HG02885 (cell line): Measurements from ENCODE around the gene PPP2R2B.

Source experiments
- ATAC-seq: cut with Tn5 transposase; IDR thresholded peaks from one replicate; pipeline ENCODE4 v1.9.1; 2021; ENCODE audit warnings: mild to moderate bottlenecking; ENCODE audit not compliant: unreplicated experiment, poor library complexity

PPP2R2B gene

DNA sequence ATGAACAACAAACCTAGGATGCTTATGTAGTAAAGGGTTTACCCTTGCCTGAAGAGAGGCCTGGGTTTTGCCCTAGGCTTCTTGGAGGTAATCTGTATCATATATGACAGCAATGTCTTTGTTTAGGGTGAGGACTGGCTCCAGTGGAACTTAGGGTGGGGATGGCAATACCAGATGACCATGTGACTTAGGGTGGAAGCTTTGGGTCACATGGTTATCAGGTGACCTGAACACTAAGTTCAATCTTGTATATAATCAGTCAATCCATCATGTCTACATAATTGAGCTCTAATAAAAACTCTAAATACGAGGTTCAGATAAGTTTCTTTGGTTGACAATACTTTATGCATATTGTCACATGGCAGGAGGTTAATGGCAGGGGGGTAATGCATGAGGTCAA, 10.6 kb upstream of the PPP2R2B start:
- ATAC-seq, result no peak

- no peak for ATAC-seq
These were observed 9.9 kb upstream of the PPP2R2B start for GRCh38 chr5:146888351-146888978.

- no peak for ATAC-seq
These were observed 5.6 kb upstream of the PPP2R2B start for GRCh38 chr5:146884066-146884626.

DNA sequence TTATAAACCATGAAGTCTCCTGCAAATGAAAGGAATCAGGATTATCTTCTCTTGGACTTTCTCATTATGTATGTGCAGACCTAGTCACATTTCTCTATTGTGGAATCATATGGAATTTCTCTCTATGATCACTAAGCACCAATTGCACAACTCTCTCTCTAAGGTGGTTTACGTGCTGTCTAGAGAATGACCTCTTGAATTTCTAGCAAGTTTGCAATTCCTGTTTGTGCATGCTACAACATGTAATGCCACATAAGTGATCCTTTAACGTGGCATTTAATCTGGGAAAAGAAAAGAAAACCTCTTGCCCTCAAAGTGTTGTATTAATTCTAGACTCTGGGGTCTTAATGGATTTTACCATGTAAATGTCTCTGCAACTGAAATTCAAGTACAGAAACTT, 5.0 kb upstream of the PPP2R2B start:
- ATAC-seq, result no peak

DNA sequence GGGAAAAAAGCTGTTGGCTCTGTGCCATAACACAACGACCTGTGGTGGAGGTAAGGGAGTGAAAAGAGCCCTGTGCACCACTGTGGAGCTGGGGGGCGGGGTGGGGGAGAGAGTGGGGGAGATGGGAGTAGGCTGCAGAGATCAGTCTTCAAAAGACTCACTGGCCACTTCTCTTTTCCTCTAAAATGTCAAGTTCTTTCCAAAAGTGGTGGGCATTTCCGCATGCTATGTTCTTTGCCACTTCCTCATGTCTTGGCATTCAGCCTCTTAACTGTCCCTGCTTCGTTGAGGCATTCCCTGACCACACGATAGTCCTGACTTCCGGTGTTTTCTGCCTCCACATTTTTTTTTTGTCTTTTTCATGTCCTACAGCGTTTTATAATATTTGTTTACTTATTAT, 2.4 kb upstream of the PPP2R2B start:
- no peak for ATAC-seq

DNA sequence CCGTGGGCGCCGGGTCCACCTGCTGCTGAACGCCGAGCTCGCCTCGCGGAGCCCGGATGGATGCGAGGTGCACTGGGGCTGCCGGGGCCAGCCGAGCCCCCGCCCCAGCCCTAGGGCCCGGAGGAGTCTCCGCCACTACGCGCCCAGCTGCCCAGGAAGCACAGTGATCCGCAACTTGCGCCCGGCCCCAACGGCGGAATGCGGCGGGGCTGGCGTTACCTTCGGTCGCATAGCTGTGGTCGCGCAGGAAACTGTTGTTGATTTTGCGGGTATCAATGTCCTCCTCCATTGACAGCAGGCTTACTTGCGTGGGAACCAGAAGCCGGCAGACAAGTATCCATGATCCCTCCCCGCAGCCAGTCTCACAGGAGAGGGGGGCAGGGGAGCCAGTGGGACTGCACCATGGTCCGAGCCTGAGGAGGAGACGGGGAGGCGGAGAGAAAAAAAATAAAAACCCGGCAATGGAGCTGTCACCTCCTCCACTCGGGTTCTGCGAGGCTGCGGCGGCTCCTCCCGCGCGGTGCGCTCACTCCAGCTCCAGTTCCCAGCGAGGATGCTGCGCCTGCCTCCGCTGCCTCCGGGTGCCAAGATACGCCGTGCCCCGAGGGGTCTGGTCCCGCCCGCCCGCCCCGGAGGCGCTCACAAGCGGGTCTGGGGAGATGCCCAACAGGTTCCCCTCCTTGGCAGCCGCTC, 628 bp downstream of the PPP2R2B start:
- ATAC-seq, result no peak

DNA sequence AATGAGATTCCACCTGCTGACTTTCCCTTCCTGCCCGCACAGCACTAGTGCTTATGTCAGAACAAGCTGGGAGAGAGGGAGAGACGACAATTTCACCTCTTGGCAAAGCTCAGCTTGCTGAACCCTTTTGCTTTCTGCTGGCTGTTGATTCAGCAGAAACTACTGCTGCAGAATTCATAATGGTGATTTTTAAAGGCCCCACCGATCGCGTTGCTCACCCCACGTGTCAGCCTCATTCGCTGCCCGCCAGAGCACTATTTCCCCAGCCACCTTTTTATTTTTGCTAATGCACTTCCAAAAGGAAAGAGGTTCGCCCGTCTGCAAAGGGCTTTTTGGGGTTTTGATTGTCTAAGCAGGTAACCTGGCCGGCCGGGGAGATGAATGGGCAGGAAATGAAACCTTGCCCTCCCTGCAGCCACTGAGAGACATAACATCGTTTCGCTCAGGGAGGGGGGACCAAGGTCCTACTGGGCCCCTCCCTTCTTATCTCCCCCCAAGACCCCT, 1.3 kb downstream of the PPP2R2B start:
- ATAC-seq, result no peak

DNA sequence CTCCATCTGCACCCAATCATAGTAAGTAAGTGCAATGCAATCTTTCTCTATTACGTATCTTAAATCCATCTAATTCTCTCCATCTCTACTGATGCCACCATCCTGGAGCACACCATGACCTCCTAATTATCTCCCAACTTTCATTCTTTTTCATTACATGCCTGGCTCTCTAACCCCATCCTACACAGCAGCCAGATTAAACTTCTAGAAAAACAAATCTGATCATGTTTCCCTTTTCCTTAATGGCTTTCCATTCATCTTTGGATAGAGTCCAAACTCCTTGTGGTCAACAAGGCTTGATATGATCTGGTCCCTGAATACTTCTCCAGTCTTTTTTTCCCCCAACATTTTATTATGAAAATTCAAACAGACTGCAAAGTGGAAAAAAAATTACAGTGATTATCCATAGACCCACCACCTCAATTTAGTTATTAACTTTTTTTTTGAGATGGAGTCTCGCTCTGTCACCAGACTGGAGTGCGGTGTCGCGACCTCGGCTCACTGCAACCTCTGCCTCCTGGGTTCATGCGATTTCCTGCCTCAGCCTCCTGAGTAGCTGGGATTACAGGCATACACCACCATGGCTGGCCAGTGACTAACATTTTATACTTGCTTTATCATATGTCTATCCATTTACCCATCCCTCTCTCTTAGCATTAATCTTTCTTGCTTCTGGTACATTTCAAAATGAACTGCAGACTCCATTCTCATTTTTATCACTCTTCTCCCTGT, 5.2 kb downstream of the PPP2R2B start:
- no peak for ATAC-seq

DNA sequence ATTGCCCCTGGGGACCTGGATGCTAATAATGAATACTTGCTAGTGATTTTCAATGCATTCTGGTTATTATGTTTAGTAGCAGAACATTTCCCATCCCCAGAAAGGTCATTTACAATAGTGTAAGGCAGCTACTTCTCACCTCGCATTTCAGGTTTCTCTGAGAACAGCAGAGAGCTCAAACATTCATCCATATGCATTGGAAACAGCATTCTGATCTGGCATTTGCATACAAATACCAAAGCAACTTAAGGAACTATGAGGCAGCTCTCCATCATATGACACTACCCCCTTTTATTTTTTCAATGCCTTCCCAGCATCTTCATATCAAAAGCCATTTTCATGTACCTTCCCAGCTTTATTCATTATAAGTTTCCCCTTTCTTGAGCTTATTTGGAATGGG, 6.4 kb downstream of the PPP2R2B start:
- ATAC-seq, result no peak

DNA sequence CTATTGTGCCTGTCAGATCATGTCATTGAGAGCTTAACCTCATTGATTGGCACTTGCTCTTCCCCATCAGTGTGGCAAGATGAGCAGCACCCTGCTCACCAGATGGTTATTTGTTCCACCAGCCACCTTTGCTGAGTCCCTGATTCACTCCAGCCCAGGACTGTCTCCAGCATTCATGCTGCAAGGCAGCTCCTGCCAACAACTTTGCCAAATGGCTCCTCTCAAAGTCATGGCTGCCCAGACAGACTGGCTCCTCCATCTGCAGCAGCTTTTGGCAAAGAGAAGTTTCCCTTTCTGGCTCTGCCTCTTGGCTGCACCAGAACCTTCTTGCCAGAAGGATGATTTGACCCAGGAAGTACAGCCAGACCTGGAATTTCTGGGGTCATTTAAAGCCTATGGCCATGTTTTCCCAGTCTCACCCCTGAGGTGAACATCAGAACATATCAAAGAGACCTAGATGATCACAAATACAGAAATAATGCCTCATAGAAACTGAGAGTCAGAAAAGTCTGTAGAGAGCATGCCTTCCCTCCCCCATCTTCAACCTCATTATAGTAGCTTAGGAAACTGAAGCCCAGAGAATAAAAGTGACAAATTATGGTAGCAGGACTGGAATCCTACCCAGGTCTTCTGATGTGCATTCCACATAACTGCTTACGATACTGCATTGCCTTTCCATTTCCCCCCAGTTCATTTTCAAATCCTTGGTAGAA, 10.4 kb downstream of the PPP2R2B start:
- no peak for ATAC-seq

DNA sequence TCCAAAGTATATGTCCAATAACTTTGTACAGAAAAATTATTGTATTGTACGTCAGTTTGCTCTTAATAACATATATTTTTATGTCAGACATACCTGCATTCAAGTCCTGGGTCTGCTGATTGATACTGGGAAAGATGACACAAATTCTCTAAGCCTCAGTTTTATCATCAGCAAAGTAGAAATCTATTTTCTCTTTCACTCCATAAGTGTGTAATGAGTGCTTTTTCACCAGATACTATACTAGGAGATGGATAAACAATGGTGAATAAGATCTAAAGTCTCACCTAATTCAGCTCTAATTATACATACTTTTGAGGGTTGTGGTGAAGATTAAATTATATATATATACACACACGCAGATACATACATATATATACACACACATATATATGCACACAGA, 12.3 kb downstream of the PPP2R2B start:
- ATAC-seq, result no peak

DNA sequence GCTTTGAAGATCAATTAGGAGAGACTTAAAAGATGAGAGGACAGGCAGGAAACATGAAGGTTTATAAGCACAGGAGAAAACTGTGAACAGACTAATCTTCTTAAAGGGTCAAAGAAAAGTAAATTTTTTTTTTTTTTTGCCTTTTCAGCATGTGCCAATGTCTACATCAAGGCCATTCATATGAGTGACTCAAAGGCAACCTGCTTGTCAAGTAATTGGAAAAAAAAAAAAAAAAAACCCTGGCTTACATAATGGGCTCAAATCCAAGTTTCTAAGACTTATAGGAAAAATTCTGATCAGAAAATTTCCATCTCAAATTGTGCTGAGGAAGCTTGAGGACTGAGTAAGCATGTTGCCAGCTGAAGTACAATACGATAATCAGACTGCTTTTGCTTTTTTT, 15.9 kb downstream of the PPP2R2B start:
- ATAC-seq, result no peak

DNA sequence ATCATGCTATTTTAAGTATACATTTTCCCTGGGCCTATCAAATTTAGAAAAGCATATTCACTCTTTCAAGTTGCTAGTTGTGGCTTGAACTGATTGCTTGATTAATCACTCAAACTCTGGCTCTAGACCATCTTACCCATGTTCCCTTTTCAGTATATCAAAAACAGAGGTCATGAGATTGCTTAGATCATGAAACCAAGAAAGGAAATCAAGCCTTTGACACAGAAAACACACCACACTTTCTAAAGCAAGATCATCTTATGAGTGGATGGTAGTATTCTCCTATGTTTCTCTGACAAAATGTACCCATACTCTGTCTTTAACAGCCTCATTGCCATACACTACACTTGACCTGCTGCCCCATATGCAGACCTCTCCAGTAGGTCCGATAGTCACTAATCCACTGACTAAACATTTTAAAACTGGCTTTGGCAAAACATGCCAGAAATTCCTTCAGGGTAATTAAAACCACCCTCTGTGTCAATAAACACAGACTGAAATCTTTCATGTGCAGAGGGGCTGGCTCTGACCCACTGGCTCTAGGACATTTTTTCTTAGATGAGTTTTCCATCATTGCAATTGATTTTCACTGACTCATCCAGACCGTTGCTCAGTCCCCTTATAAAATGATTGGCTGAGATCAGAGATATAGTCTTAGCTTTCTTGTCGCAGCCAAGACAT, 18.2 kb downstream of the PPP2R2B start:
- ATAC-seq, result no peak

DNA sequence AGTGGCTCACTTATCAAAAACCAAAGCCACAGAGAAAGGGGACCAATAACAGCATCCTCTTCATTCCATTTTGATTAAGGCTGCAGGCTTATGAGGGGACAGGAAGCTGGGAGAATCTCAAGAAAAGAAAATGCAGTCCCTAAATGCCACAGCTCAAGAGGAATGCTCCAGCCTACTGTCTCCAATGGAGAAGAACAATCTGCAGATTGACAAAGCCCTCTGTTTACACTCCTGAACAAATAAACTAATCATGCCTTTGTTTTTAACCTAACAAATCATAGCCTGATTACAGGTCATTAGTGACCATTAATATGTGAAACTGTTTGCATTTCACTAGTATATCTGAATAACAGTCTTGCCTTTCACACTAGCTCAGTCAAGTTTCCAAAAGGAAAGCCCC, 26.5 kb downstream of the PPP2R2B start:
- ATAC-seq, result no peak

DNA sequence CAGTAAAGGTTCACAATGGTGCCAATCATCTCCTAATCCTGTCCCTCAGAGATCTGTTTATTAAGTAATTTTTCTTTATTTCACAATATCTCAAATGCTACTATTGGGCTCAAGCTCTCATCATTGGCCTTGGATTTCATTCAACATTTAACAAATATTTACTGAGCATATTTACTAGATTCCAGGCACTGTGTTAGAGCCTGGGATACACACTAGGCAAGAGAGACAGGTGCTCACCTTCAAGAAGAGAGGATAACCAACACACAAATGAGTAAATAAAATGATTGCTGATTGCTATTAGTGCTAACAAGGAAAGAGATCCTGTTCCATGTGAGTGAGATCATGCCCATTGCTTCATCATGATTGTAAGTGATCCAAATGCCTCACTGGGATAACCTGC, 27.4 kb downstream of the PPP2R2B start:
- ATAC-seq, result no peak

- ATAC-seq, result no peak
These were observed 28.8 kb downstream of the PPP2R2B start for GRCh38 chr5:146849694-146850303.

DNA sequence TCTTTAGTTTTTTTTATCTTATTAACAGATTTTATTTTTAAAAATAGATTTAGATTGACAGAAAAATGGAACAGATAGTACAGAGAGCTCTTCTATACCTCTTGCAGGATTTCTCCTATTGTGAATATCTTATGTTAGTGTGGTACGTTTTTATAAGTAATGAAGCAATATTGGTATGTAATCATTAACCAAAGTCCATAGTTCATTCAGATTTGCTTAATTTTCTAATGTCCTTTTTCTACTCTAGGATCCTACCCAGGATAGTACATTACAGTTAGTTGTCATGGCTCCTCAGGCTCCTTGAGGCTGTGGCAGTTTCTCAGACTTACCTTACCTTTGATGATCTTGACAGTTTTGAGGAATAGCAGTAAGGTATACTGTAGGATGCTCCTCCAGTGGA, 30.4 kb downstream of the PPP2R2B start:
- ATAC-seq, result no peak

- ATAC-seq, result no peak
These were observed 38.5 kb downstream of the PPP2R2B start for GRCh38 chr5:146840016-146840415.

DNA sequence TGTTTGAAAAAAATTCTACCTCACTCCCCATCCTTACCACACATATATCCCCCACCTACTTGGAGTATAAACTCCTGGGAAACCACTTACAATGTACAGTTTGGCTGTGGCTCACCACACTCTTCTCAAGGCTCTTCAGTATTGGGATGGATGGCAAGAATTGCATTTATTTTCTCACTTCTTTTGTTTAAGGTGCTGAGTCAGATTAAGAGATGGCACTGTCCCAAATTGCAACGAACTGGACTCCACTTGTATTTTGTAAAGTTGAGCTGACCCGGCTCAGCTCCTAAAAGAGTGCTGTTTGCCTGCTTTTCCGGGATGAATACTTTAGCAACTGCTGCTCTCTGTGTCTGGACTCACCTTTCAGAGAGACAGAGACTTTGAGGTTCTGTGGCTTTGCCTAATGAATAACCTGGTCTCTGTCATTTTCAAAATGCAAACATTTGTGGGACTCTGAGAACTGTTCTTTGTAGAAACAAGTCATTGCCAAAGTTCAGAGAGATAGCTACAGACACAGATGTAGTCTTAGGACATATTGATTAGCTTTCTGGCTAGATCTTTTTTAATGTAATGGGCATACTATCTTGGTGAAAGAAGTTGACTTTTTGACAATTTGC, 42.2 kb downstream of the PPP2R2B start:
- no peak for ATAC-seq
